Suprapubic skin (tissue), 4 donors: ENCODE measurements around the gene NLRC5. TPM values are rescaled to one million over a fixed set of nuclear protein-coding genes. Genes with fewer than 3 reads are reported as not detected.

Experiments
- DNase-seq, 2 donors: peaks; one replicate each; pipeline ENCODE4 v3.0.0-alpha.2; 2019; ENCODE audit warnings: low spot score in 2 of 2
- H3K27ac ChIP-seq: fragments of 200-600 bp; sonication (generic); one replicate; pipeline ENCODE4 v1.5.1; 2019
- H3K27me3 ChIP-seq: fragments of 200-600 bp; sonication (generic); one replicate; pipeline ENCODE4 v1.5.1; 2019
- H3K36me3 ChIP-seq: fragments of 200-600 bp; sonication (generic); one replicate; pipeline ENCODE4 v1.5.1; 2019
- H3K4me1 ChIP-seq: fragments of 200-600 bp; sonication (generic); one replicate; pipeline ENCODE4 v1.5.1; 2019
- H3K4me3 ChIP-seq: fragments of 200-600 bp; sonication (generic); one replicate; pipeline ENCODE4 v1.5.1; 2019; ENCODE audit warnings: mild to moderate bottlenecking
- H3K9me3 ChIP-seq: fragments of 200-600 bp; sonication (generic); one replicate; pipeline ENCODE4 v1.5.1; 2019
- CTCF ChIP-seq, 2 donors: fragments of 200-600 bp in 1 of 2; fragments of 450-650 bp in 1 of 2; sonication (generic) in 1 of 2; IDR thresholded peaks; one replicate each; pipeline ENCODE4 v1.5.1; 2016 to 2019; ENCODE audit warnings: antibody characterized with exemption in 2 of 2, mild to moderate bottlenecking in 1 of 2, moderate library complexity in 1 of 2
- EP300 ChIP-seq: sonication (generic); formaldehyde crosslinking; IDR thresholded peaks from one replicate; pipeline ENCODE4 v1.6.1; 2017; ENCODE audit warnings: antibody characterized with exemption
- POLR2A ChIP-seq, 2 donors: fragments of 450-650 bp; IDR thresholded peaks; one replicate each; pipeline ENCODE4 v1.6.1; 2017; ENCODE audit warnings: antibody characterized with exemption in 2 of 2, mild to moderate bottlenecking in 2 of 2, moderate library complexity in 2 of 2
- POLR2AphosphoS5 ChIP-seq, 3 donors: sonication (generic); formaldehyde crosslinking; IDR thresholded peaks; one replicate each; pipeline ENCODE4 v1.6.1; 2017; ENCODE audit warnings: antibody characterized with exemption in 3 of 3
- WGBS: methylation state at CpG from one replicate; pipeline ENCODE4 v1.1.5; 2018; 5-methylcytosine and 5-hydroxymethylcytosine counted together
- total RNA-seq, 4 donors: library from RNA; depleted of rRNA; stranded (reverse); fragments of >200 nt; gene quantifications; one replicate each; pipeline ENCODE4 v1.1.0, GENCODE V29; 2016

The NLRC5 gene
- 100 to 1,000 TPM in 1 of 4 donors, 10 to 100 TPM in 3; 36.9 to 133 (median 54.4) TPM for total RNA-seq

GRCh38 chr16:56988948-56989945 is at the start of gene NLRC5:
NLRC5 (plus strand) TSS chr16:56989557; CDS start chr16:57020713, 31,156 bp downstream.
- Histone ChIP-seq H3K9me3 (no peaks in the 10 kb centered on the region), H3K27me3 (no peaks in the 10 kb centered on the region), H3K4me1 (peaks cover 66% of the 10 kb centered on the region), H3K4me3 (peak within 1 kb of the TSS; percentile 90), H3K36me3 (no peaks in the 10 kb centered on the region), H3K27ac (peak within 1 kb of the TSS; percentile 81)
- WGBS = 4% methylated on average over 38 of the region's 64 CpGs
- peak; percentile 91 to 94 for DNase-seq
- TF ChIP-seq EP300 (no peak), POLR2A (IDR thresholded peaks at IDR 0.05) (peak in 1 of 2 donors; percentile 65), POLR2AphosphoS5 (IDR thresholded peaks at IDR 0.05) (peak in 2 of 3 donors; percentile 74 to 82), CTCF (IDR thresholded peaks at IDR 0.05) (no peak)

GRCh38 chr16:56939801-56940200 is 49.6 kb upstream of the NLRC5 start:
- no peak overlapping the region for H3K27ac ChIP-seq
- no peaks in the 10 kb centered on the region for H3K27me3 ChIP-seq
- no peak for DNase-seq
- H3K4me3 ChIP-seq = no peak overlapping the region
- TF ChIP-seq POLR2AphosphoS5 (IDR thresholded peaks at IDR 0.05) = no peak
- no peak for TF ChIP-seq EP300
- no peak for TF ChIP-seq CTCF (IDR thresholded peaks at IDR 0.05)
- no peak for TF ChIP-seq POLR2A (IDR thresholded peaks at IDR 0.05)
- 79% methylated on average over 4 of the region's 4 CpGs for WGBS
- no peaks in the 10 kb centered on the region for H3K9me3 ChIP-seq
- H3K36me3 ChIP-seq = peaks cover 91% of the 10 kb centered on the region
- peaks cover 51% of the 10 kb centered on the region for H3K4me1 ChIP-seq

- Histone ChIP-seq H3K4me3 (no peak overlapping the region), H3K4me1 (peaks cover 45% of the 10 kb centered on the region), H3K36me3 (peaks cover 96% of the 10 kb centered on the region), H3K27ac (no peak overlapping the region), H3K9me3 (no peaks in the 10 kb centered on the region), H3K27me3 (no peaks in the 10 kb centered on the region)
- TF ChIP-seq CTCF (IDR thresholded peaks at IDR 0.05) (no peak), POLR2A (IDR thresholded peaks at IDR 0.05) (no peak), EP300 (no peak), POLR2AphosphoS5 (IDR thresholded peaks at IDR 0.05) (no peak)
- WGBS = 92% methylated on average over 2 of the region's 2 CpGs
- DNase-seq = no peak
Measured at GRCh38 chr16:56941092-56941491, 48.3 kb upstream of the NLRC5 start.

- H3K27me3 ChIP-seq = no peaks in the 10 kb centered on the region
- no peaks in the 10 kb centered on the region for H3K9me3 ChIP-seq
- TF ChIP-seq EP300 (no peak), POLR2AphosphoS5 (IDR thresholded peaks at IDR 0.05) (no peak), POLR2A (IDR thresholded peaks at IDR 0.05) (no peak)
- no peak overlapping the region for H3K27ac ChIP-seq
- 86% methylated on average over 9 of the region's 9 CpGs for WGBS
- peaks cover 93% of the 10 kb centered on the region for H3K36me3 ChIP-seq
- no peak overlapping the region for H3K4me3 ChIP-seq
- no peak for DNase-seq
- H3K4me1 ChIP-seq = peaks cover 37% of the 10 kb centered on the region
Measured at GRCh38 chr16:56941856-56942331, 47.5 kb upstream of the NLRC5 start.

- no peak for DNase-seq
- Histone ChIP-seq H3K9me3 (no peaks in the 10 kb centered on the region), H3K27me3 (no peaks in the 10 kb centered on the region), H3K27ac (no peak overlapping the region), H3K4me1 (peaks cover 29% of the 10 kb centered on the region), H3K36me3 (peaks cover 73% of the 10 kb centered on the region), H3K4me3 (no peak overlapping the region)
- no peak for TF ChIP-seq CTCF (IDR thresholded peaks at IDR 0.05)
- TF ChIP-seq EP300 = no peak
- no peak for TF ChIP-seq POLR2AphosphoS5 (IDR thresholded peaks at IDR 0.05)
- TF ChIP-seq POLR2A (IDR thresholded peaks at IDR 0.05) = no peak
- 65% methylated on average over 6 of the region's 6 CpGs for WGBS
Measured at GRCh38 chr16:56943761-56944375, 45.5 kb upstream of the NLRC5 start.
